Activated B cell treated with CpG ODN at 0.5 μM for 24 hours (primary cell): Measurements from ENCODE around the gene ZBTB16. TPM values are rescaled to one million over a fixed set of nuclear protein-coding genes. Genes with fewer than 3 reads are reported as not detected.

Experiments
- ATAC-seq: fragments of 200-7000 bp; cut with Tn5 transposase; one replicate; pipeline ENCODE4 v1.10.0; 2021; ENCODE audit warnings: low read depth, mild to moderate bottlenecking, moderate library complexity
- CTCF ChIA-PET: fragments of 350-600 bp; sonication (Branson Sonifier 250); formaldehyde crosslinking; loops from one replicate; lab custom pipeline; 2021; ENCODE audit warnings: antibody characterized with exemption; lab: Charles Lee
- POLR2A ChIA-PET: fragments of 350-600 bp; sonication (Branson Sonifier 250); formaldehyde crosslinking; loops from one replicate; lab custom pipeline; 2021; ENCODE audit warnings: antibody characterized with exemption; lab: Charles Lee
- DNase-seq: peaks from one replicate; pipeline ENCODE4 v3.0.0; 2022
- H3K27ac Mint-ChIP-seq: one replicate; pipeline ENCODE4 v1.8.0; 2020; ENCODE audit warnings: mixed read lengths
- H3K27me3 Mint-ChIP-seq: one replicate; pipeline ENCODE4 v1.8.0; 2021; ENCODE audit warnings: mixed read lengths
- H3K36me3 Mint-ChIP-seq: one replicate; pipeline ENCODE4 v1.8.0; 2021; ENCODE audit warnings: low read depth, mixed read lengths
- H3K4me1 Mint-ChIP-seq: one replicate; pipeline ENCODE4 v1.8.0; 2021; ENCODE audit warnings: mixed read lengths
- H3K4me3 Mint-ChIP-seq: one replicate; pipeline ENCODE4 v1.8.0; 2020; ENCODE audit warnings: mild to moderate bottlenecking, mixed read lengths
- H3K9me3 Mint-ChIP-seq: one replicate; pipeline ENCODE4 v1.8.0; 2020; ENCODE audit warnings: mixed read lengths
- CTCF ChIP-seq: fragments of 200-600 bp; IDR thresholded peaks from one replicate; pipeline ENCODE4 v1.8.0; 2022; ENCODE audit warnings: antibody characterized with exemption, mild to moderate bottlenecking
- intact Hi-C: fragments of 100-400 bp; cut with micrococcal nuclease; formaldehyde crosslinking; loops from one replicate; pipeline ENCODE4 v1.15.1; 2024
- total RNA-seq: library from RNA; stranded (reverse); gene quantifications from 2 replicates; pipeline ENCODE4 v1.2.3, GENCODE V29; 2022

ZBTB16 gene
- total RNA-seq, 1 donor from 2014 or later: 2.5 TPM

GRCh38 chr11:114026355-114026754, 33.2 kb upstream of the ZBTB16 start:
- CTCF ChIA-PET: interaction anchor here (5.2 kb wide), 1 partner anchor 234 kb away, joined by 25 read pairs; no protein-coding TSS in a partner anchor
- no peaks in the 10 kb centered on the region for H3K36me3 Mint-ChIP-seq
- DNase-seq (no peak), ATAC-seq (peak; percentile 37)
- no peak overlapping the region for H3K4me3 Mint-ChIP-seq
- no peaks in the 10 kb centered on the region for H3K9me3 Mint-ChIP-seq
- TF ChIP-seq CTCF: no peak
- no peak overlapping the region for H3K27ac Mint-ChIP-seq
- H3K27me3 Mint-ChIP-seq: peaks cover 13% of the 10 kb centered on the region
- POLR2A ChIA-PET: no interaction called here
- intact Hi-C loops: no loop called here
- no peaks in the 10 kb centered on the region for H3K4me1 Mint-ChIP-seq

DNA sequence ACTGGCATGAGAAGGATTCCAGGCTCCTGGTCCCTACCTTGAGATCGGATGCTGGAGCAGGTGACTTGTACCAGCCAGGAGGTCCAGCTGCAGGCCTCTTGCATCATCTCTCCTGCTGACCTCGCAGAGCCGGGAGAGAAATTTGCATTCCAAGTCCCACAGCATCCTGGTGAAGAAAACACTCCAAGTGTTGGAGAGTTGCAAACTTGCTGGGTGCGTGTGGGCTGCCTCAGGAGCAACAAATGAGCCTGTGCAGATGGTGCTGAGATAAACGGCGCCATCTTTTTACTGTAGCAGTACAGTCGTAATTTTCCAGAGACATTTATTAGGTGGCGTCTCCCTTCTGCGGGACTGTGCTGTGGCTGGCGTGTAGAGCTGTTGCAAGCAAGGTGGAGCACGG, 32.1 kb upstream of the ZBTB16 start:
- peaks cover 13% of the 10 kb centered on the region for H3K27me3 Mint-ChIP-seq

GRCh38 chr11:114027926-114028325, 31.6 kb upstream of the ZBTB16 start:
- Mint-ChIP-seq H3K27ac (no peak overlapping the region), H3K27me3 (peaks cover 13% of the 10 kb centered on the region), H3K36me3 (no peaks in the 10 kb centered on the region), H3K4me1 (peaks cover 3% of the 10 kb centered on the region), H3K4me3 (no peak overlapping the region), H3K9me3 (no peaks in the 10 kb centered on the region)
- ATAC-seq (no peak), DNase-seq (no peak)
- intact Hi-C loops: no loop called here
- CTCF ChIA-PET: interaction anchor here (5.2 kb wide), 1 partner anchor 233 kb away, joined by 25 read pairs; no protein-coding TSS in a partner anchor
- POLR2A ChIA-PET: interaction anchor here (0.9 kb wide), 1 partner anchor 50 kb away, joined by 3 read pairs; no protein-coding TSS in a partner anchor
- TF ChIP-seq CTCF: no peak

More for the DNA sequence above, 32.1 kb upstream of the ZBTB16 start:
- H3K4me1 Mint-ChIP-seq: peaks cover 3% of the 10 kb centered on the region
- no peaks in the 10 kb centered on the region for H3K9me3 Mint-ChIP-seq
- ChIA-PET CTCF (interaction anchor here (5.2 kb wide), 1 partner anchor 233 kb away, joined by 25 read pairs; no protein-coding TSS in a partner anchor), POLR2A (no interaction called here)
- H3K27ac Mint-ChIP-seq: no peak overlapping the region
- H3K36me3 Mint-ChIP-seq: no peaks in the 10 kb centered on the region
- no peak for TF ChIP-seq CTCF
- DNase-seq (no peak), ATAC-seq (no peak)
- intact Hi-C loops: no loop called here
- no peak overlapping the region for H3K4me3 Mint-ChIP-seq

DNA sequence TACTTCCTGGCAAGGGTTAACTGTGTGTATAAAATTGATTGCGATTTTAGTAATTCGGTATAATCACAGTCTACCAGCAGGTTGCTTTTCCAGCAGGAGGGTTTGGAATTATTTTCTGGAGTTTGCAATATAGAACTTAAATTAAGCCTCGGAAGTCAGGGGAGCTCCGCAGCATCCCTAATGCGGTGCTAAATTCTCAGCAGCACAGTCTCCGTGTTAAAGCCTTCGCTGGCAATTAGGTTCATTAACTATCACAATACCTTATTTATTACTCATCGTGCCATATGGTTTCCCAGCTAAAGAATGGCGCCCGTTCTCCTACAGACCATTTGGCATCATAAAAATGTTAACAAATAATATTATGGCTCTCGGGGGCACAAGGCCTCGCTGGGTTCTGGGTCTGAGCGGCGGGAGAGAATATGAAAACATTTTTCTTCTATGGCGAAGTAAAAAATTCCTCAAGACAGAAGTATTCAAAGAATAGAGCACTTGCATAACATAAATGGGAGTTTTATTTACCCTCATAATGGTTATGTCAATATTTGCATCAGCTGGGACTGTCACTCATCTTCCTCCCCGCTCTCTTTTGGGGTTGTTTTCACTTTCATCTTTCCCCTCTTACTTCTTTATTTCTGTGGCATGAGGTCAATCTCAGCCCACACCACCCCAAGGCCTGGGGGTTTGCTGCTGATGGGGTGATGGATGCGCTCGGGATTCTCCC, 28.1 kb upstream of the ZBTB16 start:
- Mint-ChIP-seq H3K4me1 (peaks cover 3% of the 10 kb centered on the region), H3K9me3 (no peaks in the 10 kb centered on the region), H3K4me3 (no peak overlapping the region), H3K27me3 (peaks cover 23% of the 10 kb centered on the region), H3K27ac (no peak overlapping the region), H3K36me3 (no peaks in the 10 kb centered on the region)
- ATAC-seq: no peak
- CTCF ChIA-PET: no interaction called here
- intact Hi-C loops: no loop called here
- DNase-seq: no peak
- POLR2A ChIA-PET: no interaction called here
- no peak for TF ChIP-seq CTCF

- ChIA-PET POLR2A (no interaction called here), CTCF (no interaction called here)
- Mint-ChIP-seq H3K4me1 (peaks cover 3% of the 10 kb centered on the region), H3K27me3 (peaks cover 26% of the 10 kb centered on the region), H3K36me3 (no peaks in the 10 kb centered on the region), H3K9me3 (no peaks in the 10 kb centered on the region), H3K27ac (no peak overlapping the region), H3K4me3 (no peak overlapping the region)
- no peak for TF ChIP-seq CTCF
- intact Hi-C loops: no loop called here
- no peak for ATAC-seq
- DNase-seq: no peak
Measured at GRCh38 chr11:114031967-114032320, 27.6 kb upstream of the ZBTB16 start.
